ENCODE data around the gene GPR18.

The GPR18 gene

DNA sequence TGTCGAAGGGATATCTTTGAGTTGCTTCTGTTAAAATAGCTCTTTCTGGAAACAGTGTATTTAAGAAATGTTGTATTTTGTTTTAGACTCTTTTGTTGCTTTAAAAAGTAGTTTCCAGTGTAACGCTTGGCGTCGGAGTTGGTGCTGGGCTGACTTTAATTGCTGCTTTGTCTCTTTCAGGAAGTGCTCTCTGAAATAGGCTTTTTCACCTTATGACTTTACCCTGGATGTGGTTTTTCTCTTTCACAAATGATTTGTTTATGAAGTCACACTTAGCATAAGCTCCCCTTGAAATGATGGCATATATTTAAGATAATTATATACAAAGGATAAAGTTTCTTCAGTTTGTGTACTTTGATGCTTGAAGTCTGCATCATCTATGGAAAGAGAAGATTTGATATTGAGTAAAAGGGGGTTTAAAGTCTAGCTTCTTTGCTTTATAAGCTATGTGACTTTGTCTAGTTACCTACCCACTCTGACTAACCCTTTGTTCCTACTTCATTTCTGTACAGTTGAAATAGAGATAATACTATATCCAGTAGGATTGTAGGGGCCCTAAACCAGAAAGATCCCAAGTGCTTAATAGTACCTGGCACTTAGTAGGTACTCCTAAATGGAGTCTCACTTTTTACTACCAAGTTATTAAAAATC lies at the start of gene GPR18:
TSS of gene GPR18 (minus strand) at position 170 of the 651 bp plus-strand sequence. CDS start 2,507 bp downstream, outside the sequence.
- no peak for DNase-seq (ENCODE audit: low read depth)

GRCh38 chr13:99307648-99308339 lies 49.6 kb upstream of the GPR18 start:
- DNase-seq (ENCODE audit: low read depth) = peak; percentile 89

GRCh38 chr13:99307247-99307646 lies 49.1 kb upstream of the GPR18 start, which contains the start of gene GPR183:
Gene GPR183, minus strand, starts transcription at chr13:99307399. Its CDS starts 11,254 bp downstream, at chr13:99296145.
- no peak for DNase-seq (ENCODE audit: low read depth)

DNA sequence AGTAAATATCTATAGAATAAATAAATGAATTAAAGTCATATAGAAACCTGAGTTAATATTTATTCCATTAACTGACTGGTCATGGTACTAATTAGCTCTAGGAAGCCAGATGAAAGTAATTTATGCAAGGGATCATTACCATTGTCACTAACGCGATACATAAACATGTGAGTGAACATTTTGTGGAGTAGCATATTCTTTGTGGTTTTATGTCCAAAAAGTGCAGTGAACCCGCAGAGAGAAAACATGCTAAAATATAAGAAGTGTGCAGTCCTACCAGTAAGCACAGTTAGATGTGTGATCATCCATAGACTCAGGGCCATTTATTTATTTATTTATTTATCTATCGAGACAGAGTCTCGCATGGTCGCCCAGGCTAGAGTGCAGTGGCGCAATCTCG lies 47.4 kb upstream of the GPR18 start:
- no peak for DNase-seq (ENCODE audit: low read depth)

- DNase-seq (ENCODE audit: low read depth) = no peak
Observed at GRCh38 chr13:99305158-99305557, 47.0 kb upstream of the GPR18 start.

DNA sequence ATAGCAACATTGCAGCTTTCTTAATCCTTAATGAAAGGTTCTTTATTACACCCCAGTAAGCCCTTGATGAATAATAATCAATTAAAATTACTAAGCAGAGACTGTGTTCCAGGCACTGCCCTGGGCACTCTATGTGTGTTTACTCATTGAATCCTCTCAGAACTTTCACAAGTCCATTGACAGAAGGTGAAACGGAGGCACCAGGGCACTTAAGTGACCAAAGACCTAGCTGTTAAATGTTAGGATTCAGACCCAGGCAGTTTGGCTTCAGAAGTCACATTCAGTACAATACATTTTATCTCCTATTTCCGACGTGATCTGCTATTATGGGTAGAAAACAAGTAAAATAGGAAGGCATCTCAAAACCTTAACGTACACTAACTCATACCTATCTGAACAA lies 46.4 kb upstream of the GPR18 start:
- DNase-seq (ENCODE audit: low read depth) = no peak

- peak; percentile 56 for DNase-seq (ENCODE audit: low read depth)
Observed at GRCh38 chr13:99303863-99304521, 45.8 kb upstream of the GPR18 start.

GRCh38 chr13:99302637-99303505 lies 44.7 kb upstream of the GPR18 start:
- DNase-seq (ENCODE audit: low read depth) = no peak

GRCh38 chr13:99301913-99302636 lies 43.9 kb upstream of the GPR18 start:
- DNase-seq (ENCODE audit: low read depth) = no peak

- DNase-seq (ENCODE audit: low read depth) = no peak
Observed at GRCh38 chr13:99301056-99301838, 43.1 kb upstream of the GPR18 start.

DNA sequence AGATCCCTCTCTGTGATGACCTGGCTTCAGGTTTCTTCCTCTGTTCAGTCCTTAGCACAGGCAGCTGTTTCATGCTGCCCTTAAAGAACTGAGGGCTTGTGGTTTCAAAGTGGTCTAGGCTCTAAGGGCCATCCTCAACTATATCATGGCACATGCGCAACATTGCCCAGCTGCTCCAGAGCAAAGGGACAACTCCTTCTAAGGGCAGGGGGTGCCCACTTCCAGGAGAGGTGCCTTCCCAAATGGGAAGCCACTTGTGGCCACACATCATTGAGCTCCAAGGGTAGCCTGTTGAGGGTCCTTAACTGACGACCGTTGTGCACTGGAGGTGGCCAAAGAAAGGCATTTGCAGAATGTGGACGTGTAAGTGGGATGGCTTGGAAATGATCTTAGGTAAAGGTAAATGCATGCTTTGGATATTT lies 41.8 kb upstream of the GPR18 start:
- DNase-seq (ENCODE audit: low read depth) = no peak

DNA sequence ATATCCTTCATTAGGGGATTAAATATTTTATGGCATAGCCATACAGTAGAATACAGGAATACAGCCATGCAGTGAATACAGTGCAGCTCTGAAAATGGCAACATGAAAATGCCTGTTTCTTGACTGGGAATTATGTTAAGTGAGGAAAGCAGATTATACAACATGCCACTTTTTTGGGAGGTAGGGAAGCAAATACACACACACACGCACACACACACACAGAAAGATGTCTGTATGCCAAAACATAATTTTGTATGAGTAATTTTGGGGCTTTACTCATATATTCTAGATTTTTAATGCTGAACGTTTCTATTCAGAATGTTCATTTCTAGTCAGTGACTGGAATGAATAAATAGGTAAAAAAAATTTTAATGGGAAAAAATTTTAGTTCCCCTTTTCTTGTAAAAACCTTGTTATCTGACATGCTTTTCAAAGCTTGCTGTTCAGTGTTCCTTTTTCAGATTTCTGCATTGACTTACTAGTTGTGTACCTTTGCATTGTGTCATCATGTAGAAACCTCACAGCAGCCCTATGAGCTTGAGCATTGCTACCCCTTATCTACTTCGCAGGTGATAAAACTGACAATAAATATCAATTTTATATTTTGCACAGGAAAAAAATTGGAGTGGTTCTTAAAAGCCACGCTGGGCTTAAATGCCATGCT lies 41.2 kb upstream of the GPR18 start:
- DNase-seq (ENCODE audit: low read depth) = no peak

GRCh38 chr13:99298056-99298455 lies 39.9 kb upstream of the GPR18 start:
- DNase-seq (ENCODE audit: low read depth) = no peak

DNA sequence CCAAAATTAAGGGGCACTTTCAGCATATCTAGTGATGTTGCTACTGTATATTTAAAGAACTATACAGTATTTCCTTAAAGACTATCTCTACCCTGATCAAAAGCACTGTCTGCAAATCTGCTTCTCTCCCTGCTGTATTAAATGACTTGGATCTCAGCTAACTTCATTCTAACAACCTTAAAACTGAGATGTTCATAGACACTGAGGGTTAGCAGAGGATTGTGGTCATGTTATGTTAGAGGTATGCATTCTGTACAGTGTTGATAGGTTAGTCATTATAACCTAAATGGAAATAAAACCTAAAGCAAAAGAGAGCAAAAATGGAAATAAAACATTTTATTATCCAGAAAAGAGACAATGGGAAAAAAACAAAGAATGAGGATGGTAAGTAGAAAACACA lies 39.2 kb upstream of the GPR18 start:
- no peak for DNase-seq (ENCODE audit: low read depth)

- no peak for DNase-seq (ENCODE audit: low read depth)
Observed at GRCh38 chr13:99296398-99296797, 38.2 kb upstream of the GPR18 start.

DNA sequence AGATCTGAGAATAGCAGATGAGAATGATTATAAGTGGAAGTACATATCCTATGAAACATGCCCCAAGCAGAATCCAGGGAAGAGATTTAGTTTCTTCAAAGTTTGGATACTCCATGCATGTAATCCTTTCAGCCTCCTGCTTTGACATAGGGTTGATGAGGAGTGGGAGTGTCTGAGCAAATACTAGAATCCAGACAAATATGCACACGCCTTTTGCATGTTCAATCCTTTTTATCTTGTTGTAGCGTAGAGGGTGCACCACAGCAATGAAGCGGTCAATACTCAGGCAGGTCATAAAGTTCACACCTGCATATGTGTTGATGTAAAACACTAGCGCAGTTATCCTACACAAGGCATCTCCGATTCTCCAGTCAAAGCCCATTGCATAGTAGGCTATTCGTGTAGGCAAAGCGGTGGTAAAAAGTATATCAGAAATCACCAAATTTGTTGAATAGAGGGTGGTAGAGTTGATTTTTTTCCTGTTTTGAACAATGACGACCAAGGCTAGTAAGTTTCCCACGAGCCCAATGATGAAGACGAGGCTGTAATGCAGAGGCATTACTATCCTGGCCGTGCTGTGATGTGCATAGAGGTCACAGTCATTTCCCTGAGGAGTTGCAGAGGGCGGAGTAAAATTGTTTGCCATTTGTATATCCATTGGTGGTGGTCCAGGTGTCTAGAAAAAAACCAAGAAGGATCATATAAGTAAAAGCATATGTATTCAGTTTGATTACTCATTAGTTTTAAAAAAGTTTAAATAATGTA lies 37.5 kb upstream of the GPR18 start:
- DNase-seq (ENCODE audit: low read depth) = no peak

- DNase-seq (ENCODE audit: low read depth) = no peak
Observed at GRCh38 chr13:99294958-99295357, 36.8 kb upstream of the GPR18 start.

- no peak for DNase-seq (ENCODE audit: low read depth)
Observed at GRCh38 chr13:99294198-99294597, 36.0 kb upstream of the GPR18 start.

GRCh38 chr13:99293178-99293577 lies 35.0 kb upstream of the GPR18 start:
- no peak for DNase-seq (ENCODE audit: low read depth)
